Liver (tissue), 9 donors: ENCODE measurements around the gene TENM3. TPM values are rescaled to one million over a fixed set of nuclear protein-coding genes. Genes with fewer than 3 reads are reported as not detected.

Experiments used
- DNase-seq: peaks from one replicate; pipeline ENCODE4 v3.0.0-alpha.2; 2017; ENCODE audit warnings: low spot score
- H3K27ac ChIP-seq, 2 donors: one replicate each; pipeline ENCODE4 v1.7.0; 2013; ENCODE audit warnings: inconsistent platforms in 2 of 2, low read length in 2 of 2, control low read depth in 1 of 2, low read depth in 1 of 2, mild to moderate bottlenecking in 1 of 2
- H3K27me3 ChIP-seq, 4 donors: one replicate each; pipeline versions ENCODE4 v1.6.1 to v1.7.0; 2013; ENCODE audit warnings: low read length in 3 of 4, inconsistent platforms in 1 of 4, mild to moderate bottlenecking in 1 of 4, moderate library complexity in 1 of 4; ENCODE audit not compliant: control insufficient read depth in 4 of 4, insufficient read depth in 4 of 4
- H3K36me3 ChIP-seq, 4 donors: one replicate each; pipeline versions ENCODE4 v1.6.1 to v1.7.0; 2013; ENCODE audit warnings: low read length in 3 of 4, mild to moderate bottlenecking in 3 of 4, low read depth in 1 of 4, moderate library complexity in 1 of 4; ENCODE audit not compliant: control insufficient read depth in 4 of 4, insufficient read depth in 3 of 4
- H3K4me1 ChIP-seq, 4 donors: one replicate each; pipeline versions ENCODE4 v1.6.1 to v1.7.0; 2013; ENCODE audit warnings: low read length in 3 of 4, mild to moderate bottlenecking in 3 of 4, moderate library complexity in 1 of 4; ENCODE audit not compliant: control insufficient read depth in 4 of 4, insufficient read depth in 4 of 4
- H3K4me3 ChIP-seq, 3 donors: one replicate each; pipeline versions ENCODE4 v1.6.1 to v1.7.0; 2013; ENCODE audit warnings: low read length in 3 of 3, control low read depth in 1 of 3, low read depth in 1 of 3, mild to moderate bottlenecking in 1 of 3
- H3K9ac ChIP-seq, 2 donors: one replicate each; pipeline ENCODE4 v1.7.0; 2013; ENCODE audit warnings: low read length in 2 of 2, mild to moderate bottlenecking in 2 of 2, moderate library complexity in 2 of 2, control low read depth in 1 of 2, low read depth in 1 of 2
- H3K9me3 ChIP-seq, 4 donors: one replicate each; pipeline versions ENCODE4 v1.6.1 to v1.7.0; 2013; ENCODE audit warnings: low read length in 3 of 4; ENCODE audit not compliant: control insufficient read depth in 4 of 4
- CTCF ChIP-seq: fragments of 150-350 bp; IDR thresholded peaks from 2 replicates; pipeline ENCODE4 v1.5.1; 2017; ENCODE audit warnings: improper control_type of control experiment, low read depth, low read length; ENCODE audit not compliant: missing input control
- FOXA1 ChIP-seq: IDR thresholded peaks from 2 replicates; pipeline ENCODE4 v1.6.1; 2016; ENCODE audit warnings: antibody characterized with exemption
- RAD21 ChIP-seq, 2 donors: IDR thresholded peaks; 2 replicates each; pipeline ENCODE4 v1.6.1; 2016; ENCODE audit warnings: antibody characterized with exemption in 2 of 2, mild to moderate bottlenecking in 2 of 2
- REST ChIP-seq: IDR thresholded peaks from 2 replicates; pipeline ENCODE4 v1.6.1; 2016; ENCODE audit warnings: antibody characterized with exemption, mild to moderate bottlenecking
- RXRA ChIP-seq, 2 donors: IDR thresholded peaks; 2 replicates each; pipeline ENCODE4 v1.6.1; 2017 to 2018; ENCODE audit warnings: antibody characterized with exemption in 2 of 2, mild to moderate bottlenecking in 1 of 2
- SP1 ChIP-seq: IDR thresholded peaks from 2 replicates; pipeline ENCODE4 v1.6.1; 2018; ENCODE audit warnings: antibody characterized with exemption, mild to moderate bottlenecking
- YY1 ChIP-seq: IDR thresholded peaks from 2 replicates; pipeline ENCODE4 v1.6.1; 2016; ENCODE audit warnings: antibody characterized with exemption, mild to moderate bottlenecking
- WGBS: extraction: QIAGEN DNeasy Blood & Tissue Kit; methylation state at CpG from one replicate; pipeline ENCODE4 v1.1.7; 2013; 5-methylcytosine and 5-hydroxymethylcytosine counted together
- polyA plus RNA-seq, 2 donors: library from polyadenylated mRNA; stranded (reverse) in 1 of 2; unstranded in 1 of 2; fragments of 200-250 nt in 1 of 2; fragments of >200 nt in 1 of 2; fragmentation: Nextera tagmentation in 1 of 2; extraction: Ambion mirVana in 1 of 2; gene quantifications; one replicate each; pipeline versions ENCODE4 v1.2.1 to v1.2.3, GENCODE V29; 2013 to 2015
- total RNA-seq, 2 donors: library from RNA; depleted of rRNA; stranded (reverse); fragments of >200 nt; gene quantifications; one replicate each; pipeline ENCODE4 v1.2.3, GENCODE V29; 2014
- donor health status: healthy.
- donor health status: healthy.
- donor health status: healthy.
- donor health status: healthy.
- donor health status: healthy.

TENM3 gene
- total and polyA plus RNA-seq, 4 donors: 0.32 to 16.8 (median 0.70) TPM

- no peak overlapping the region for H3K9ac ChIP-seq
- H3K27ac ChIP-seq: no peak overlapping the region
- H3K27me3 ChIP-seq: no peaks in the 10 kb centered on the region
- H3K9me3 ChIP-seq: no peaks in the 10 kb centered on the region
- no peak for TF ChIP-seq CTCF
- H3K4me3 ChIP-seq: no peak overlapping the region
- WGBS: 86% methylated on average over 2 of the region's 2 CpGs
- no peak for DNase-seq
- no peaks in the 10 kb centered on the region for H3K4me1 ChIP-seq
- no peaks in the 10 kb centered on the region for H3K36me3 ChIP-seq
These were observed 182.1 kb downstream of the TENM3 start for GRCh38 chr4:182425302-182425701.

GRCh38 chr4:182426901-182427300 is 183.7 kb downstream of the TENM3 start:
- DNase-seq: no peak
- Histone ChIP-seq H3K9me3 (no peaks in the 10 kb centered on the region), H3K27me3 (no peaks in the 10 kb centered on the region), H3K27ac (no peak overlapping the region), H3K36me3 (no peaks in the 10 kb centered on the region), H3K4me3 (no peak overlapping the region), H3K9ac (no peak overlapping the region), H3K4me1 (no peaks in the 10 kb centered on the region)
- TF ChIP-seq SP1 (no peak), REST (no peak), RAD21 (IDR thresholded peaks at IDR 0.05) (no peak)
- WGBS: 24% methylated on average over 1 of the region's 1 CpG

GRCh38 chr4:182427554-182427953 is 184.4 kb downstream of the TENM3 start:
- no peak overlapping the region for H3K27ac ChIP-seq
- no peaks in the 10 kb centered on the region for H3K9me3 ChIP-seq
- H3K9ac ChIP-seq: no peak overlapping the region
- 89% methylated on average over 2 of the region's 2 CpGs for WGBS
- no peaks in the 10 kb centered on the region for H3K4me1 ChIP-seq
- H3K36me3 ChIP-seq: no peaks in the 10 kb centered on the region
- no peak for TF ChIP-seq REST
- TF ChIP-seq SP1: no peak
- no peak for TF ChIP-seq RXRA (IDR thresholded peaks at IDR 0.05)
- no peak for TF ChIP-seq CTCF
- TF ChIP-seq FOXA1: no peak
- TF ChIP-seq YY1: no peak
- no peak for DNase-seq
- H3K27me3 ChIP-seq: no peaks in the 10 kb centered on the region
- no peak overlapping the region for H3K4me3 ChIP-seq
